HepG2 (cell line): ENCODE measurements around the gene RNASE7. TPM values are rescaled to one million over a fixed set of nuclear protein-coding genes. Genes with fewer than 3 reads are reported as not detected.

Source experiments
- CENPX ChIP-seq: sonication (generic); formaldehyde crosslinking; IDR thresholded peaks from 2 replicates; pipeline ENCODE4 v1.9.0; 2021; ENCODE audit warnings: mild to moderate bottlenecking, missing genetic modification reagents, moderate library complexity
- CHD2 ChIP-seq: IDR thresholded peaks from 2 replicates; pipeline ENCODE4 v1.6.1; 2011; ENCODE audit warnings: low read depth, low read length, improper control_type of control experiment
- HIVEP1 ChIP-seq: sonication (generic); formaldehyde crosslinking; IDR thresholded peaks from 2 replicates; pipeline ENCODE4 v1.4.0; 2020; ENCODE audit warnings: mild to moderate bottlenecking, missing genetic modification reagents
- HNF4A ChIP-seq: sonication (generic); formaldehyde crosslinking; IDR thresholded peaks from 2 replicates; pipeline ENCODE4 v1.4.0; 2020; ENCODE audit warnings: missing genetic modification reagents
- HOXA5 ChIP-seq: sonication (generic); formaldehyde crosslinking; IDR thresholded peaks from 2 replicates; pipeline ENCODE4 v1.4.0; 2020; ENCODE audit warnings: missing genetic modification reagents
- KLF16 ChIP-seq, 2 experiments: sonication (generic) in 1 of 2; formaldehyde crosslinking in 1 of 2; IDR thresholded peaks; 2 replicates each; pipeline versions ENCODE4 v1.6.1 to v1.8.0; 2016 to 2023; ENCODE audit warnings: missing genetic modification reagents in 2 of 2, missing compliant biosample characterization in 1 of 2
- MED13 ChIP-seq: sonication (generic); formaldehyde crosslinking; IDR thresholded peaks from 2 replicates; pipeline ENCODE4 v1.5.0; 2020; ENCODE audit warnings: missing genetic modification reagents
- PPARG ChIP-seq: conservative IDR thresholded peaks from 2 replicates; pipeline ENCODE4 v1.6.1; 2016; ENCODE audit warnings: missing biosample characterization, missing genetic modification reagents
- RBFOX2 ChIP-seq: fragments of 200-400 bp; formaldehyde crosslinking; IDR thresholded peaks from 2 replicates; pipeline ENCODE4 v1.6.1; 2017; ENCODE audit warnings: low read depth, mild to moderate bottlenecking, low read length
- RFX1 ChIP-seq: fragments of 450-650 bp; IDR thresholded peaks from 2 replicates; pipeline ENCODE4 v1.6.1; 2017
- ZFX ChIP-seq: sonication (generic); formaldehyde crosslinking; IDR thresholded peaks from 2 replicates; pipeline ENCODE4 v1.4.0; 2020; ENCODE audit warnings: mild to moderate bottlenecking, low read depth, missing genetic modification reagents, moderate library complexity
- ZMAT3 ChIP-seq: sonication (generic); formaldehyde crosslinking; conservative IDR thresholded peaks from 2 replicates; pipeline ENCODE4 v1.7.0; 2021; ENCODE audit warnings: missing genetic modification reagents
- ZNF501 ChIP-seq: sonication (generic); formaldehyde crosslinking; IDR thresholded peaks from 2 replicates; pipeline ENCODE4 v1.5.1; 2020; ENCODE audit warnings: mild to moderate bottlenecking, moderate library complexity, missing genetic modification reagents
- ZNF510 ChIP-seq: sonication (generic); formaldehyde crosslinking; IDR thresholded peaks from 2 replicates; pipeline ENCODE4 v1.4.0; 2020; ENCODE audit warnings: low read depth, mild to moderate bottlenecking, missing genetic modification reagents
- ZNF768 ChIP-seq: sonication (generic); formaldehyde crosslinking; IDR thresholded peaks from 2 replicates; pipeline ENCODE4 v1.4.0; 2020; ENCODE audit warnings: missing genetic modification reagents
- ZNF782 ChIP-seq: sonication (generic); formaldehyde crosslinking; IDR thresholded peaks from 2 replicates; pipeline ENCODE4 v1.4.0; 2020; ENCODE audit warnings: missing genetic modification reagents, mild to moderate bottlenecking, borderline replicate concordance
- polyA plus RNA-seq, 8 experiments: library from polyadenylated mRNA; depleted of rRNA in 3 of 8; stranded (reverse) in 7 of 8; unstranded in 1 of 8; fragments of >200 nt; fragmentation: Illumina TruSeq in 4 of 8; extraction: Trizol in 4 of 8; gene quantifications; 2 replicates each; pipeline versions ENCODE4 v1.2.1 to v1.2.3, GENCODE V29; 2011 to 2016; ENCODE audit warnings: low read depth in 4 of 8, missing spikeins in 1 of 8, mixed read lengths in 1 of 8; ENCODE audit not compliant: insufficient read depth in 1 of 8
- total RNA-seq, 5 experiments: library from RNA; depleted of rRNA; stranded (reverse); fragments of >200 nt; fragmentation: Illumina TruSeq; extraction: Trizol; gene quantifications; 2 replicates each; pipeline ENCODE4 v1.2.3, GENCODE V29; 2016; ENCODE audit warnings: low read depth in 1 of 5
- TF ChIP-seq, protein P1 (sequence below), 2 experiments: sonication (generic) in 1 of 2; formaldehyde crosslinking in 1 of 2; IDR thresholded peaks; 2 replicates each; pipeline versions ENCODE4 v1.4.0 to v1.6.1; 2018 to 2020; ENCODE audit warnings: missing genetic modification reagents in 2 of 2, borderline replicate concordance in 1 of 2, low read depth in 1 of 2, mild to moderate bottlenecking in 1 of 2, missing biosample characterization in 1 of 2
- TF ChIP-seq, protein P2 (sequence below): sonication (generic); formaldehyde crosslinking; IDR thresholded peaks from 2 replicates; pipeline ENCODE4 v1.4.0; 2020; ENCODE audit warnings: low read depth, mild to moderate bottlenecking, missing genetic modification reagents
- TF ChIP-seq, protein P3 (sequence below): sonication (generic); formaldehyde crosslinking; IDR thresholded peaks from 2 replicates; pipeline ENCODE4 v1.5.0; 2020; ENCODE audit warnings: mild to moderate bottlenecking, missing genetic modification reagents, moderate library complexity
- TF ChIP-seq, protein P4 (sequence below): sonication (generic); formaldehyde crosslinking; IDR thresholded peaks from 2 replicates; pipeline ENCODE4 v1.5.1; 2020; ENCODE audit warnings: missing genetic modification reagents, mild to moderate bottlenecking, borderline replicate concordance
- TF ChIP-seq, protein P5 (sequence below): sonication (generic); formaldehyde crosslinking; IDR thresholded peaks from 2 replicates; pipeline ENCODE4 v1.8.1; 2023; ENCODE audit warnings: missing genetic modification reagents, mild to moderate bottlenecking, borderline replicate concordance
- TF ChIP-seq, protein P6 (sequence below): sonication (generic); formaldehyde crosslinking; IDR thresholded peaks from 2 replicates; pipeline ENCODE4 v1.5.0; 2020; ENCODE audit warnings: missing genetic modification reagents

The RNASE7 gene
- total and polyA plus RNA-seq, 2 of the 13 experiments (the other 11 are each of a cell fraction or from before 2014, with no cell fraction given) = 0.04 TPM; not detected in 1

DNA sequence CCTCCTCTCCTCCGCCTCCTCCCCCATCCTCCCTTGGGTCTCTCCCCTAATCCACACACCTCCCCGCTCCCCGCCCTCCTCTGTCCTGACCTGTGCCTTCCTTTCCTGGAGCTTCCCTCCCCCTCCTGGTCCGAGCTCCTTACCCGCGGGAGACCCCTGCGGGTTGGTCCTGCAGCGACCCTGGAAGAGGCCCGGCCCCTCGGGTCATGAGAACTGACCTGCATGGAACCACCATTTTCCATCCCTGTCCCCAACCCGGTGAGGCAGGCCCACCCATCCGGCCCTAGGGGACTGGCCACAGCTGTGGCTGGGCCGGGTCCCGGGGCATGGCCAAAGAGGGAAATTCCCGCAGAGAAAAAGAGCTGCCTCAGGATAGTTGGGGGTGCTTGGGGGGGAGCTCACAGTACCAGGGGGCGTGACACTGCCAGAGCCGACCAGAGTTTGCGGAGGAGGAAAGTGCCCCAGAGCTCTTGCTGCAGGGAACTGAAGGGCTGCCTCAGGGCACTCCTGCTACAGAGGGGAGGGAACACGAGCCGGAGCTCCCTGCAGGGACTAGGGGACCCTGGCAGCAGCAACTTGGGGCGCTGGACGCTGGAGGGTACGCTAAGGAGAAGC is 28.6 kb downstream of the RNASE7 start (continued):
- TF ChIP-seq, protein P1, sequence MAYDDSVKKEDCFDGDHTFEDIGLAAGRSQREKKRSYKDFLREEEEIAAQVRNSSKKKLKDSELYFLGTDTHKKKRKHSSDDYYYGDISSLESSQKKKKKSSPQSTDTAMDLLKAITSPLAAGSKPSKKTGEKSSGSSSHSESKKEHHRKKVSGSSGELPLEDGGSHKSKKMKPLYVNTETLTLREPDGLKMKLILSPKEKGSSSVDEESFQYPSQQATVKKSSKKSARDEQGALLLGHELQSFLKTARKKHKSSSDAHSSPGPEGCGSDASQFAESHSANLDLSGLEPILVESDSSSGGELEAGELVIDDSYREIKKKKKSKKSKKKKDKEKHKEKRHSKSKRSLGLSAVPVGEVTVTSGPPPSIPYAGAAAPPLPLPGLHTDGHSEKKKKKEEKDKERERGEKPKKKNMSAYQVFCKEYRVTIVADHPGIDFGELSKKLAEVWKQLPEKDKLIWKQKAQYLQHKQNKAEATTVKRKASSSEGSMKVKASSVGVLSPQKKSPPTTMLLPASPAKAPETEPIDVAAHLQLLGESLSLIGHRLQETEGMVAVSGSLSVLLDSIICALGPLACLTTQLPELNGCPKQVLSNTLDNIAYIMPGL (CRISPR knock-in tag; IDR thresholded peaks at IDR 0.05; ENCODE audit: borderline replicate concordance in 1 of 2, low read depth in 1 of 2) = peak in 1 of 2 experiments; percentile 90; a peak in 2 of 4 replicates
- TF ChIP-seq MED13 (peak; percentile 86), KLF16 (CRISPR knock-in tag; IDR thresholded peaks at IDR 0.05) (0 out of 4 replicates have a peak, but pooled peaks of 1 of the 2 experiments have one; percentile 24), RBFOX2 (0 out of 2 replicates have a peak, but pooled peaks have one; percentile 34), RFX1 (no peak), HOXA5 (CRISPR knock-in tag) (peak; percentile 13; the same call in 1 of the 2 replicates), HIVEP1 (CRISPR knock-in tag) (peak; percentile 76; the same call in 1 of the 2 replicates), ZNF768 (peak; percentile 3; the same call in 1 of the 2 replicates), HNF4A (CRISPR knock-in tag) (0 out of 2 replicates have a peak, but pooled peaks have one; percentile 26), ZMAT3 (peak; percentile 78; the same call in 1 of the 2 replicates), ZFX (CRISPR knock-in tag) (peak; percentile 25; the same call in 1 of the 2 replicates), ZNF510 (CRISPR knock-in tag) (no peak), ZNF782 (CRISPR knock-in tag) (0 out of 2 replicates have a peak, but pooled peaks have one; percentile 33), CHD2 (0 out of 2 replicates have a peak, but pooled peaks have one; percentile 8), CENPX (CRISPR knock-in tag) (no peak), PPARG (CRISPR knock-in tag) (peak; percentile 89), ZNF501 (peak; percentile 70)
- TF ChIP-seq, protein P2, sequence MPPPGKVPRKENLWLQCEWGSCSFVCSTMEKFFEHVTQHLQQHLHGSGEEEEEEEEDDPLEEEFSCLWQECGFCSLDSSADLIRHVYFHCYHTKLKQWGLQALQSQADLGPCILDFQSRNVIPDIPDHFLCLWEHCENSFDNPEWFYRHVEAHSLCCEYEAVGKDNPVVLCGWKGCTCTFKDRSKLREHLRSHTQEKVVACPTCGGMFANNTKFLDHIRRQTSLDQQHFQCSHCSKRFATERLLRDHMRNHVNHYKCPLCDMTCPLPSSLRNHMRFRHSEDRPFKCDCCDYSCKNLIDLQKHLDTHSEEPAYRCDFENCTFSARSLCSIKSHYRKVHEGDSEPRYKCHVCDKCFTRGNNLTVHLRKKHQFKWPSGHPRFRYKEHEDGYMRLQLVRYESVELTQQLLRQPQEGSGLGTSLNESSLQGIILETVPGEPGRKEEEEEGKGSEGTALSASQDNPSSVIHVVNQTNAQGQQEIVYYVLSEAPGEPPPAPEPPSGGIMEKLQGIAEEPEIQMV (CRISPR knock-in tag) = 0 out of 2 replicates have a peak, but pooled peaks have one; percentile 17
- TF ChIP-seq, protein P3, sequence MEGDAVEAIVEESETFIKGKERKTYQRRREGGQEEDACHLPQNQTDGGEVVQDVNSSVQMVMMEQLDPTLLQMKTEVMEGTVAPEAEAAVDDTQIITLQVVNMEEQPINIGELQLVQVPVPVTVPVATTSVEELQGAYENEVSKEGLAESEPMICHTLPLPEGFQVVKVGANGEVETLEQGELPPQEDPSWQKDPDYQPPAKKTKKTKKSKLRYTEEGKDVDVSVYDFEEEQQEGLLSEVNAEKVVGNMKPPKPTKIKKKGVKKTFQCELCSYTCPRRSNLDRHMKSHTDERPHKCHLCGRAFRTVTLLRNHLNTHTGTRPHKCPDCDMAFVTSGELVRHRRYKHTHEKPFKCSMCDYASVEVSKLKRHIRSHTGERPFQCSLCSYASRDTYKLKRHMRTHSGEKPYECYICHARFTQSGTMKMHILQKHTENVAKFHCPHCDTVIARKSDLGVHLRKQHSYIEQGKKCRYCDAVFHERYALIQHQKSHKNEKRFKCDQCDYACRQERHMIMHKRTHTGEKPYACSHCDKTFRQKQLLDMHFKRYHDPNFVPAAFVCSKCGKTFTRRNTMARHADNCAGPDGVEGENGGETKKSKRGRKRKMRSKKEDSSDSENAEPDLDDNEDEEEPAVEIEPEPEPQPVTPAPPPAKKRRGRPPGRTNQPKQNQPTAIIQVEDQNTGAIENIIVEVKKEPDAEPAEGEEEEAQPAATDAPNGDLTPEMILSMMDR = peak; percentile 78
- TF ChIP-seq, protein P4, sequence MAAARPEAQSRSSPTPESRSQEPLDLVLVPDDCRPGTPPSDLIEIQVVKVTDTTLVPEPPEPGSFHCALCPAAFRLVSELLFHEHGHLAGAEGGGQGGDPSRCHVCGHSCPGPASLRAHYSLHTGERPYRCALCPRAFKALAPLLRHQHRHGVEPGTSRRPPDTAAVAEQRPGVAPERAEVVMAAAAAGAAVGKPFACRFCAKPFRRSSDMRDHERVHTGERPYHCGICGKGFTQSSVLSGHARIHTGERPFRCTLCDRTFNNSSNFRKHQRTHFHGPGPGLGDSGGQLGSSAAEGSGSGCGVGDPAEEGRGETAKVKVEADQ (CRISPR knock-in tag) = 0 out of 2 replicates have a peak, but pooled peaks have one; percentile 33
- TF ChIP-seq, protein P5, sequence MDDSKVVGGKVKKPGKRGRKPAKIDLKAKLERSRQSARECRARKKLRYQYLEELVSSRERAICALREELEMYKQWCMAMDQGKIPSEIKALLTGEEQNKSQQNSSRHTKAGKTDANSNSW (CRISPR knock-in tag) = 0 out of 2 replicates have a peak, but pooled peaks have one; percentile 1
- TF ChIP-seq, protein P6, sequence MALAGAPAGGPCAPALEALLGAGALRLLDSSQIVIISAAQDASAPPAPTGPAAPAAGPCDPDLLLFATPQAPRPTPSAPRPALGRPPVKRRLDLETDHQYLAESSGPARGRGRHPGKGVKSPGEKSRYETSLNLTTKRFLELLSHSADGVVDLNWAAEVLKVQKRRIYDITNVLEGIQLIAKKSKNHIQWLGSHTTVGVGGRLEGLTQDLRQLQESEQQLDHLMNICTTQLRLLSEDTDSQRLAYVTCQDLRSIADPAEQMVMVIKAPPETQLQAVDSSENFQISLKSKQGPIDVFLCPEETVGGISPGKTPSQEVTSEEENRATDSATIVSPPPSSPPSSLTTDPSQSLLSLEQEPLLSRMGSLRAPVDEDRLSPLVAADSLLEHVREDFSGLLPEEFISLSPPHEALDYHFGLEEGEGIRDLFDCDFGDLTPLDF = 0 out of 2 replicates have a peak, but pooled peaks have one; percentile 30
